Sciatic nerve (tissue), 2 donors: ENCODE measurements around the gene PRKG1. TPM values are rescaled to one million over a fixed set of nuclear protein-coding genes. Genes with fewer than 3 reads are reported as not detected.
A peak's percentile ranks its signal among the peaks of the same experiment; 100 is the strongest.

ENCODE experiments used
- ATAC-seq: fragments of 200-7000 bp; cut with Tn5 transposase; one replicate; pipeline ENCODE4 v1.9.1; 2020; ENCODE audit warnings: mild to moderate bottlenecking, moderate library complexity
- DNase-seq: peaks from one replicate; pipeline ENCODE4 v3.0.0-alpha.2; 2020; ENCODE audit warnings: low spot score
- intact Hi-C: fragments of 100-400 bp; cut with DNase I; formaldehyde crosslinking; loops from one replicate; pipeline ENCODE4 v1.14.2; 2022
- total RNA-seq: library from RNA; stranded (reverse); fragmentation: NEBNext Ultra II Directional; extraction: Animal tissue kit (Norgen Biotek cat#: 25700); gene quantifications from one replicate; pipeline ENCODE4 v1.2.1, GENCODE V29; 2021
- donor health status: DM: no; HTN: no; CAD: no.
- donor health status: DM: no; HTN: no; CAD: no.

The PRKG1 gene
- total RNA-seq, 1 donor from 2014 or later, result 20.0 TPM

DNA sequence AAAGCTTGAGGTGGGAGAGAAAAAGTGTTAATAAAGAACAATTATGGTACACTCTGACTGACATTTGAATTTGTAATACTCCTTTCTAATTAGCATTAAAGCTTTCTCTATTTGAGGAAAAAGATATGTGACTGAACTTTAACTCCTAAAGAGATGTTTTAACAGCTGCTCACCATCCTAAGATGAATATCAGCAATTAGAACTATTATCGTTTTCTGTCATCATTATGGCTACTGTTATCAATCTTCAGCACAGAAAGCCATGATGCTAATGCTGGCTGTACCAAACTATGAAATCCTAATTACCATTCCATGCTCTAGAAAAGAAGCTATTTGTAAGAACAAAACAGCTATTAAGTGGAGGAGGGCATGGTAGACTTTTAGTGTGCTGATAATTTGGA, 853.9 kb downstream of the PRKG1 start:
- DNase-seq (no peak), ATAC-seq (no peak)
- intact Hi-C loops, result no loop called here

DNA sequence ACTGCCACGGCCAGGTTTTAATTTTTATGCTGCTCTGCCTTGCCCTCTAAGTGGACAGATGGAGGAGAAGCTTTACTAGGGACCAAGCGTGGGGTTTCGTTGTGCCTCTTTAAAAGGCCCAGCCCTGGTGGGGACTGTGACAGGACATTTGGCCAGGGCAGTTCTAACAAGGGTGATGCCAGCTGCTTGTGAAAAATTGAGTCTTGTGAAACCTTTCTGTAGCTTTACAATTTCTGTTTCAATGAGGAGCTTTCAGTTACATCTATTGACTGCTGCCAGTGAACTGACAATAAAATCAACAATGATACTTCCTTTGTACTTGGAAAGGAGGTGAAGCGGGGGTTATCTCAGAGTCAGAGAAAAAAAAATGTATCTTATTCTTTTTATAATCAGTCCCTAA, 858.2 kb downstream of the PRKG1 start:
- no peak for DNase-seq
- ATAC-seq, result no peak
- intact Hi-C loops, result no loop called here

DNA sequence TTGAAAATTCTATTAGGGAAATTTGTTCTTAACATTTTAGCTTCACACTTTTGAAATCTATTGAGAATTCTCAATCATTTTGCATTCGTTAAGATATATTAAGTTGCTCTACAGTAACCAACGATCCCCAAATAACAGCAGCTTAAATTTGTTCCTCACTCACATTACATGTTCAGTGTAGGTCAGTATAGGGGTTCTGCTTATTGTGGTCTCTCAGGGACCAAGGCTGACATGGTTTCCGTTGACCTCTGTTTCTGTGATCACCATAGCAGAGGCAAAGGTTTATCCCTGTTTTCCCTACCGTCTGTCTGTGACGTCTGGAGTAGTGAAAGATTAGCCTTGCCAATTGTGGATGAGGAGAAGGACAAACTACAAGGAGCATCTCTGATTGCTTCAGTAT, 860.1 kb downstream of the PRKG1 start:
- DNase-seq (no peak), ATAC-seq (no peak)

DNA sequence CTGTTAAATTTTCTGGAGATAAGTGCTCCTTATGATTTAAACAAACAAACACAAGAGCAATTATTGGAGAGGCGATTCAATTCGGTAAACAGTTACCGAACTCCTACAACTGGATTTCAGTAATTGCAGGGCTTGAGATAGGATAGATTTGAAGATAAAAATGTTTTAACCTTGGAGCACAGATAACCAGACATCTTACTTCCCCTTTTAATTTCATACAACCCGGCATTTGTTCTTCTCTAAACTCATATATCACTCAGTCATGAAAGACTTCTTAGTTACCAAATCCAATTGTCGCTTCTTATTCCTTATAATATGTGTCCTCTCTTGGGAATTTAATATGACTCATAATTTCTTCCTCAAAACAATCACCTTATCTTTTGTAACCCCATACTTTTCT, 861.1 kb downstream of the PRKG1 start:
- ATAC-seq, result no peak
- no peak for DNase-seq
- intact Hi-C loops, result no loop called here

More for the DNA sequence above, 860.1 kb downstream of the PRKG1 start:
- intact Hi-C loops, result no loop called here

DNA sequence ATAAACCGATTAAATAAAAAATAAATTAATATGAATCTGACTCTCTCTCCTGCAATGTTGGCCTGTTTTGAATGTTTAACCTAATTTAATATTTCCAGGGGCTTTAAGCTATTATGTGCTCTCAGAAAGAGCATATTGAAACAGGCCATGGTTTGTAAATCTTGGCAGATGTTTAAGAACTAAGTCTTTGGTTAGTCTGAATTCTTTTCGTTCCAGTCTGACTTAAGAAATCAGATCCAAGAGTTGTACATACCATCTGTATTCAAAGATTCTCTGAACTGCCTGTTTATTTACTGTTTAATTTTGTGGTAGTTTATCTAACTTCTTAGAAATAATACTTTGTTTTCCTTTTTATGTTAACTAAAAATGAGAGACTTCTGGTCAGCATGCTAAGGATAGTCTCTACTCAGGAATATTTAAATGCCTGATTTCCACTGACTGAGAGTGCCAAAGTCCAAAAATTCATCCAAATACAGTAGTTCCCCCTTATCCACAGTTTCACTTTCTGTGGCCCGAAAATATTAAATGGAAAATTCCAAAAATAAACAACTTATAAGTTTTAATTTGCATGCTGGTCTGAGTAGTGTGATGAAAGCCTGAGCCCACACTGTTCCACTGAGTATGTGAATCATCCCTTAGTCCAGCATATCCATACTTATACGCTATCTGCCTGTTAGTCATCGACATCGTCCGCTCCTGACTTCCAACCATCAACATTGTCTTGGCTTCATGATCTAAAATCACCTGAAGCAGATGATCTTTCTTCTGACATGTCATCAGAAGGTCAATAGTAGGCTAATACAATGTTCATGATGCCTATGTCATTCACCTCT, 863.2 kb downstream of the PRKG1 start:
- DNase-seq (no peak), ATAC-seq (peak; percentile 46)
- intact Hi-C loops, result no loop called here

DNA sequence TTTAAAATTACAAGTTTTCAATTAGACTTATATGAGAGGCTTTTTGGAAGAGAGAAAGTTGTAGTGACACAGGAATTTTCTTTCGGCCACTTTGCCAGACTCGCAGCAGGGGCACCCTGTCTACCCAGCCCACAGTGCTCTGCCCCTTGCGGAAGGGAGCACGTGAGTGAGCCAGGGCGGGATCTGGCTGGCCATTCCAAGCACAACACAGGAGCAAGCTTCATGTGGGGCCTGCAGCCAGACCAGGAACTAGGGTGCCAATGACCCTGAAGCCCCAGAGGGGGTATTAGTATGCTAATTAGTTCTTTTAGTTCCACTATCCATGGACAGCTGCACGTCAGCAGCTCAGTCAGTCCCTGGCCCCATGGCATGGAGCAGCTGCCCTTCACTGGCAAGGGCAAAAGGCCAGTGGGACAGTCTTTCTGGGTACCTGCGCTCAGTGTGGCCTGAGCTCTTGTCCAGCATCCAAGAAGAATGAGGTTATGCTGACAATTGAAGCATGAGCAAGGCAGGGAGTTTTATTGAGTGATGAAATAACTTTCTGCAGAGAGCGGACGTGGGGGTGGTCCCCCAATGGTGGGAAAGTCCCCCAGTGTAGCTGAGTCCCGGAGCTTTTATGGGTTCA, 876.2 kb downstream of the PRKG1 start:
- intact Hi-C loops, result no loop called here
- ATAC-seq, result peak; percentile 77
- DNase-seq, result no peak

DNA sequence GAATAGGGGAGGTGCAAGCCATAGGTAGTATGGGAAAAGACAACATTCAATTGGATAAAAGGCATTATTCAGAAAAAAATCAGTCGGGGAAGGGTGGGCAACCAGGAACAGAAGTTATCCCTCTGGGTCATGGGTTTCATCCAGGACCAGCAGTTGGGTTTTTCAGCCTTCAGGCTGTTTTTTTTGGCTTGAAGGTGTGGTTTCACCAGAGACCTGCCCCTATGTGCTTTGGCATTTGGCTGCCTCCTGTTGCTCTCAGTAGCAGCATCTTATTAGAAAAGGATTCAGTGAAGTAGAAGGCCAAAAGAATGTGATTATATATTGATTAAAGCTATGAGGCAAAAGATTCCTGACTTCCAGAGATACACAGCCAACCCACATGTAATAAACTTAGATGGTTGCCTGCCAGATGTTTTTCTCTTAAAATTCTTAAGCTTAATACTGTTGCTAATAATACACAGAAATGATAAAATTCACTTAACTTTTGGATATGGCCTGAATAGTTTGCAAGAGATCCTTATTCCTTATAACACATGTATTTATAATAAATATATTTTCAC, 876.8 kb downstream of the PRKG1 start:
- DNase-seq, result no peak
- peak; percentile 64 for ATAC-seq
- intact Hi-C loops, result no loop called here

DNA sequence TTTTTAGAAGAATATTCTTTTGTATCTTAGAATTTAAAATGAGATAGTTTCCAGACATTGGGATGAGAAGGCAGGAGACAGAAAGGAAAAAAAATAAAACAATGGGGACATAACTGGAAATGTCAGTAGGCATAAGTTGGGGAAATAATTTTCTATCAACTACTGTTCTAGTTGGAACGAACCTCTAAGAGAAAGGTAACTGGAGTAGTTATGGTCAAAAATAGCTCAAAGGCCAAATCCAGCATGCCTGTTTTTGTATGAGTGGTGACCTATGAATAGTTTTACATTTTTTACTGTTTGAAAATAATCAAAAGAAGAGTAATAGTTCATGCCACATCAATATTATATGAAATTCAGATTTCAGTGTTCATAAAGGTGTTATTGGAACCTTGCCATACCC, 877.3 kb downstream of the PRKG1 start:
- no peak for ATAC-seq
- intact Hi-C loops, result no loop called here
- DNase-seq, result no peak

DNA sequence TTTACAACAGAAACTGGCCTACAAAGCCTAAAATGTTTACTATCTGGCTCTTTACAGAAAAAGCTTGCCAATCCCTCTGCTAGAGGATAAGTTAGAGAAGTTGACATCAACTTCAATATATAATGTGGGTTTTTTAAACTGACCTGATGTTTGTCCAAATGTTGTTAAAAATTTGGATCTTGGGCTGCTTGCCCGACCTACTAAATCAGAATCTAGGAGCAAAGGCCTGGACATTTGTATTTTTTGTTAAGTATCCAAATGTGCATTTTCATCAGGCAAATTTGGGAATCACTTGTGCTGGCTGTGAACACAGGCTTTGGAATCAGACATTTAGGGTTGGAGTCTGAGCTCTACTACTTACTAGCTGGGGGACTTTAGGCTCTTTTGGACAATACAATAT, 877.8 kb downstream of the PRKG1 start:
- intact Hi-C loops, result no loop called here
- DNase-seq (no peak), ATAC-seq (no peak)

DNA sequence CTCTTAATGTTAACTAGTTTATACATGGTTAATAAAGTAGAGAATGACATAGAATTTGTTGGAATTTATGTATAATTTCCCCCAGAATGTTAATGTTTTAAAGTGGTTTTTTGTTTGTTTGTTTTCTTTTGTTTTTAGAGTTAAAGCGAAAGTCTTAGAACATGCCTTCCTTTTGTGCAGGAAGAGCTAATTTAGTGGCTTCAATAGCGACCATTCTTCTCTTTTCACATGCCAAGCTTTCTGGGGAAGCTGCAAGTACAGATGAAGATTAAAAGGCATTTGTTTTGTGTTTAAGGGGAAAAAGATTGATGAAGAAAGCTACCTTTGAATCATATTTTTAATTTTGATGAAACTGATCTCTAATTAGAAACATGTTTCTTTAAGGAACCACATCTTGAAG, 881.4 kb downstream of the PRKG1 start:
- ATAC-seq, result no peak
- DNase-seq, result no peak
- intact Hi-C loops, result no loop called here

DNA sequence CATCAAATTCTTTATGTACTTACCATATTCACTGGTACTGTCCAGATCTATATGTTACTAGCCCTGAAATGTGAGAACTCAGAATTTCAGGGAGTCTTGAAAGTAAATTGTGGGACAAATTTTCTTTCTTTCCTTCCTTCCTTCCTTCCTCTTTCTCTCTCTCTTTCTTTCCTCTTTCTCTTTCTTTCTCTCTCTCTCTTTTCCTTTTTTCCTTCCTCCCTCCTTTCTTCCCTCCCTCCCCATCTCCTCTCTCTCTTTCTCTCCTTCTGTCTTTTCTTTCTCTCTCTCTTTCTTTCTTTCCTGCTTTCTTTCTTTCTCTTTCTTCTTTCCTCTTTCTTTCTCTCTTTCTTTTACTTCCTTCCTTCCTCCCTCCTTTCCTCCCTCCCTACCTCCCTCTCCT, 882.5 kb downstream of the PRKG1 start:
- ATAC-seq, result no peak
- DNase-seq, result no peak
- intact Hi-C loops, result no loop called here

DNA sequence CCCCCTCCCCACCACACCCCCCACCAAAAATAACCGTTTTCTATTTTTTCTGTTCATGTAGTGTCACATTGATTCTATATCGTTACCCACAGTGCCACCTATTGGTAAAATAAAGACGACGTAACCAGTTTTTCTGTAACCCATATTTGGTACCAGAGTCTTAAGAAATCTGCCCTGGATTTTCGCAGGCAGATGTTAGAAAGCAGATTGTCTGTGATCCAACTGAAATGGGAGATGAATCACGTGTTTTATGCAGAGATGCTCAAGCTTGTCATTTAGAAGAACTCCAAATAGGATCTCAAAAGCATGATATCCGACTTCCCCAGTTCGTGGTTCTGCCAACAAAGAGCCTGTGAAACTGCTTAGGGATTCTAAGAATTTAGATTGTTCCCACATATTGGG, 886.2 kb downstream of the PRKG1 start:
- intact Hi-C loops, result no loop called here
- no peak for DNase-seq
- ATAC-seq, result peak; percentile 84

DNA sequence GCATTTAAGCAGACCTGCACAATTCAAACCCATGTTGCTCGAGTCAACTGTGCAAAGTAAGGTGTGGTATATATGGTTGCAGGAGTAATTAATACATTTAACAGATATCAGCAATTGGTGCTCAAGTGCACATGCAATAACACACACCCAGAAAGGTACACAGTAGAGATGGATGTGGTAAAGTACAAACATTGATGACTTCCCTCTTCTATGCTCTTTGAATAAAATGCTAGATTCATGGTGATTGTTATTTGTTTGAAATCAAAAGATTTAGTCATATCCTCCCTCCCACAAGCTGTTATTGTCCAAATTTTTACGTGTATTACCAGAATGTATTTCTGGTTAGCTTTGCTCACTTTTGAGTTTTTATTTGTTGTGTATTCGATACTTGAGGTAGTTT, 887.1 kb downstream of the PRKG1 start:
- ATAC-seq (no peak), DNase-seq (no peak)
- intact Hi-C loops, result no loop called here

DNA sequence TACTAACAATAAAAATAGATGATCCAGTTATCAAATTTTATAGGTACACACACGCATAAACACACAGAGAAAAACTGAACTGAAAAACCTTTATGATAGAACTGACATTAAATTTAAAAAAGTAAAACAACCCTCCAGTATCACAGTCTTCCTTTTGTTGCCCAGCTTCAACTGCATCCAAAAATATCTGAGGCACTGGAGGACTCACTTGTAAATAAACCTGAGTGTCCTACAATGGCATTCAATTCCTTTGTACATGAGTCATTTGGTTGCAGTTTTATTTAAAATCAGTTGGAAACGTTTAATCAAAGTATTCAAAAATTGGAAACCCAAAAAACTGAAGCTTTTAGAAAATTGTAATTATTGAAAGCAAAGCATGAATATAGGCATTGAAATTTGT, 890.3 kb downstream of the PRKG1 start:
- intact Hi-C loops, result no loop called here
- DNase-seq (no peak), ATAC-seq (no peak)

DNA sequence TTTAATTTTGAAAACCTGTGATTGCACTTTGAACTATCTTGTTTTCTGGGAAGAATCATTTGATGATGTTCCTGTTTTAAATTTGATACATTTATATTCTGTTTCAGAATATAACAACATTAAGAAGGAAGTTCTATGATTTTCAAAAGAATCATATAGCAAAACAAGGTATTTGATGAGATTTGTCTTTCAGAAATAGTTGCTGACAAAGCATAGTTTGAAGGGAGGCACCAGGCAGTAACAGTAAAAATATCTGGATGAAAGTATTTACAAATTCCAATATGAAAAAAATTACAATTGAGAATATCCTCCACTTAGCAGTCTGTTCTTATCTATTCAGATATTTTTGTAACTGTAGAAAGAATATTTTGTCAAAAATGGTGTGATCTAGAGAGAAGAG, 891.2 kb downstream of the PRKG1 start:
- DNase-seq (no peak), ATAC-seq (no peak)
- intact Hi-C loops, result no loop called here

DNA sequence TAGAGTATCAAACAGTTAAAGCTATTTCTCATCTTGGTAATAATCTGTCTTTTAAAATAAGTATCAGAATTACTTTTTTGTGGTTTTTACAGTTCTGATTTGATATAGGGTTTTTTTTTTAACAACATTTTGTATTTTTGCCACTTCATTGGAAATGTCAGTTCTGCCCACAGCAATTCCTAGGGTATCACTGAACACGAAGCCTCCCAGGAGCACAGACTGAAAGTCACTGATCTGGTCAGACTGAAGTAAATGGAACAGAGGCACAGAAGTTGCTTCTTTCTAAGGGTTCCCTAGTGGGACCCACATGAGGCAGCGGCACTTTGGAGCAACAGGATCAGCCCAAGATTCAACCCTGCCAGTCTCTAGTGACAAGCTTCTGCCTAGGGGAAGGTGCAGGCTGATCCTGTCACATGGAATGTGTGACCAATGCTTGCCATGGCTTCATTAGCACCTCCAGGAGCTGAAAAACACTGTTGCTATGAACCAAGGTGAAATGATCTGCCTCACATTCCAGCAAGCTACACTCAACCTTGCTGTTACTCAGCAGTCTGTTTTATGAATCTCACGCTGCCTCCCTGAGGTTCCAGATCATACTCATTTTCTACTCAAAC, 898.6 kb downstream of the PRKG1 start:
- intact Hi-C loops, result no loop called here
- no peak for ATAC-seq
- no peak for DNase-seq

DNA sequence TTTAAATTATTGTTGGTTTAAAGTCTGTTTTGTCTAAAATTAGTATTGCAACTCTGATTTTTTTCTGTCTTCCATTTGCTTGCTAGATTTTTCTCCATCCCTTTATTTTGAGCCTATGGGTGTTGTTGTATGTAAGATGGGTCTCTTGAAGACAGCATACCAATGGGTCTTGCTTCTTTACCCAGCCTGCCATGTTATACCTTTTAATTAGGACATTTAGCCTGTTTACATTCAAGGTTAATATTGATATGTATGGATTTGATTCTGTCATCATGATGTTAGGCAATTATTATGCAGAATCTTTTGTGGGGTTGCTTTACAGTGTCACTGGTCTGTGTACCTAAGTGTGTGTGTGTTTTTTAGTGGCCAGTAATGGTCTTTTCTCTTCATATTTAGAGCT, 906.5 kb downstream of the PRKG1 start:
- no peak for DNase-seq
- ATAC-seq, result no peak
- intact Hi-C loops, result no loop called here

DNA sequence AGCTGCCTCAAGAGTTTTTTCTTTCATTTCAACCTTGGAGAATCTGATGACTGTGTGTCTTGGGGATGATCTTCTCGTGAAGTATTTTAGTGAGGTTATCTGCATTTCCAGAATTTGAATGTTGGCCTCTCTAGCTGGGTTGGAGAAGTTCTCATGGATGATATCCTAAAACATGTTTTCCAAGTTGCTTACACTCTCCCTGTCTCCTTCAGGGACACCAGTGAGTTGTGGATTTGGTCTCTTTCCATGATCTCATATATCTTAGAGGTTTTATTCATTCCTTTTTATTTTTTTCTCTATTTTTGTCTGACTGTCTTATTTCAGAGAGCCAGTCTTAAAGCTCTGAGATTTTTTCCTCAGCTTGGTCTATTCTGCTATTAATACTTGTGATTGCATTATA, 907.4 kb downstream of the PRKG1 start:
- DNase-seq, result no peak
- no peak for ATAC-seq
- intact Hi-C loops, result no loop called here

DNA sequence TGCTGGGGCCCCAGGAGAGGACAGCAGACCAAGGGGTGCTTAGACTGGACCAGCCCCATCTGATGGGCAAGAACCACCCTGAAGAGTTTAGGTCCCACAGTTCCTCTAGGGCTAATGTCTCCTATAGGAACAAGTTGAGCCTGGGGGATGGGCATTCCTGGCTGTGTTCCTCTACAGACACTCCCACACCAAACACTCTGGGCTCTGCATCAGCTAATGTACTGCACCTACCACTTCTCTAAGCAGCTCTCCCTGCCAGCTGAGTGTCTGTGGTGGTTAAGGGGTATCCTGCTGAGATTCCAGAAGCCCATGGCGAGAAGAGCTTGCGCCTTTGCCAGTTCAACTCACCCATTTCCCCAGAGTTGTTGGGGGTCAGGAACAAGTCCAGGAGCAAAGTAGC, 909.2 kb downstream of the PRKG1 start:
- no peak for ATAC-seq
- DNase-seq, result no peak
- intact Hi-C loops, result no loop called here

DNA sequence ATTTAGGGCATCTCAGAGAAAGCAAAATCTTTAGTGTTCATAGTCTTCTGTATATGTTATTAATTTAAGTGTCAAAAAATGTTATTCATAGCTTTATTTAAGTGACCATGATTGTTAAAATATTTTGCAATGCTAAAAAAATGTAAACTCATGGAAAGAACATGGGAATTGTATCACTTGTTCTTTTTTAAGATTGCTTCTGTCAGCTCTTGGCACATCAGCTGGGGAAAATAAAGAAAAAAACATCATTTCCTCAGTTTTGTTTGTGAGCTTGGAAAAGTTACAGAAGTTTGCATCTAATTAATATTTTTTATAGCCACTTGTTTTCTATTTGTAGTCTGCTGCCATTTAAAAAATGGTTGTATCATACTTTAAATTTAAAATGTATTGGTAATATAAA, 911.0 kb downstream of the PRKG1 start:
- intact Hi-C loops, result no loop called here
- DNase-seq, result no peak
- ATAC-seq, result no peak
